Activated naive CD4-positive, alpha-beta T cell treated with anti-CD3 and anti-CD28 coated beads, Interleukin-2, amount 10 ng/mL, durations not matched to agents 7 days and 5 days (primary cell): ENCODE results near the gene LYRM1.
A peak's percentile ranks its signal among the peaks of the same experiment; 100 is the strongest.

Source experiments
- CTCF ChIA-PET: fragments of 350-600 bp; sonication (Branson Sonifier 250); formaldehyde crosslinking; loops from one replicate; lab custom pipeline; 2021; ENCODE audit warnings: antibody characterized with exemption; lab: Charles Lee
- DNase-seq: peaks from one replicate; pipeline ENCODE4 v3.0.0-alpha.2; 2020
- H3K27ac Mint-ChIP-seq: one replicate; pipeline ENCODE4 v1.8.0; 2021; ENCODE audit warnings: mild to moderate bottlenecking, moderate library complexity, mixed read lengths
- H3K27me3 Mint-ChIP-seq: one replicate; pipeline ENCODE4 v1.8.0; 2021; ENCODE audit warnings: mild to moderate bottlenecking, mixed read lengths
- H3K36me3 Mint-ChIP-seq: one replicate; pipeline ENCODE4 v1.8.0; 2021; ENCODE audit warnings: mixed read lengths
- H3K4me1 Mint-ChIP-seq: one replicate; pipeline ENCODE4 v1.8.0; 2021; ENCODE audit warnings: mixed read lengths
- H3K4me3 Mint-ChIP-seq: one replicate; pipeline ENCODE4 v1.8.0; 2021; ENCODE audit warnings: mild to moderate bottlenecking, moderate library complexity, mixed read lengths
- H3K9me3 Mint-ChIP-seq: one replicate; pipeline ENCODE4 v1.8.0; 2021; ENCODE audit warnings: mixed read lengths

The LYRM1 gene

GRCh38 chr16:20899477-20900298 lies 883 bp upstream of the LYRM1 start:
- peak overlapping the region; percentile 91 for H3K27ac Mint-ChIP-seq
- peak; percentile 36 for DNase-seq
- H3K4me3 Mint-ChIP-seq = peak overlapping the region; percentile 84
- CTCF ChIA-PET = interaction anchor here (0.7 to 3.6 kb wide), 5 partner anchors 16 to 95 kb away, joined by 3 to 16 read pairs (median 4); no protein-coding TSS in a partner anchor
- H3K9me3 Mint-ChIP-seq = no peaks in the 10 kb centered on the region
- no peaks in the 10 kb centered on the region for H3K27me3 Mint-ChIP-seq
- peaks cover 68% of the 10 kb centered on the region for H3K4me1 Mint-ChIP-seq
- peaks cover 38% of the 10 kb centered on the region for H3K36me3 Mint-ChIP-seq

GRCh38 chr16:20901068-20901435 lies 481 bp downstream of the LYRM1 start:
- no peaks in the 10 kb centered on the region for H3K9me3 Mint-ChIP-seq
- peak overlapping the region; percentile 91 for H3K27ac Mint-ChIP-seq
- peaks cover 36% of the 10 kb centered on the region for H3K36me3 Mint-ChIP-seq

GRCh38 chr16:20901436-20902112 lies 1.0 kb downstream of the LYRM1 start:
- Mint-ChIP-seq H3K4me3 (peak overlapping the region; percentile 84), H3K9me3 (no peaks in the 10 kb centered on the region), H3K36me3 (peaks cover 41% of the 10 kb centered on the region), H3K4me1 (peaks cover 80% of the 10 kb centered on the region), H3K27me3 (no peaks in the 10 kb centered on the region), H3K27ac (peak overlapping the region; percentile 91)
- CTCF ChIA-PET = interaction anchor here (1.2 to 2.6 kb wide), 3 partner anchors 10 to 43 kb away, joined by 3 to 10 read pairs (median 5); no protein-coding TSS in a partner anchor
- DNase-seq = peak; percentile 35

More at GRCh38 chr16:20901068-20901435, 481 bp downstream of the LYRM1 start:
- CTCF ChIA-PET = interaction anchor here (1.2 to 3.6 kb wide), 3 partner anchors 10 to 51 kb away, joined by 3 to 16 read pairs (median 4); no protein-coding TSS in a partner anchor
- Mint-ChIP-seq H3K27me3 (no peaks in the 10 kb centered on the region), H3K4me1 (peaks cover 75% of the 10 kb centered on the region), H3K4me3 (peak overlapping the region; percentile 84)
- DNase-seq = no peak

- Mint-ChIP-seq H3K4me1 (peaks cover 74% of the 10 kb centered on the region), H3K4me3 (peak overlapping the region; percentile 22), H3K36me3 (peaks cover 43% of the 10 kb centered on the region), H3K9me3 (no peaks in the 10 kb centered on the region), H3K27me3 (no peaks in the 10 kb centered on the region), H3K27ac (no peak overlapping the region)
- DNase-seq = no peak
- CTCF ChIA-PET = interaction anchor here (0.8 to 2.6 kb wide), 4 partner anchors 9 to 42 kb away, joined by 3 to 10 read pairs (median 4); no protein-coding TSS in a partner anchor
Measured at GRCh38 chr16:20902426-20902825, 1.9 kb downstream of the LYRM1 start.

GRCh38 chr16:20903116-20903898 lies 2.7 kb downstream of the LYRM1 start:
- no peak for DNase-seq
- H3K27ac Mint-ChIP-seq = peak overlapping the region; percentile 55

GRCh38 chr16:20903899-20904506 lies 3.4 kb downstream of the LYRM1 start:
- DNase-seq = no peak
- peak overlapping the region; percentile 74 for H3K27ac Mint-ChIP-seq
- H3K4me3 Mint-ChIP-seq = peak overlapping the region; percentile 17
- H3K36me3 Mint-ChIP-seq = peaks cover 45% of the 10 kb centered on the region
- H3K27me3 Mint-ChIP-seq = no peaks in the 10 kb centered on the region
- CTCF ChIA-PET = interaction anchor here (1.2 to 2.6 kb wide), 2 partner anchors 40 to 51 kb away, joined by 3 to 10 read pairs; no protein-coding TSS in a partner anchor
- H3K9me3 Mint-ChIP-seq = no peaks in the 10 kb centered on the region
- peaks cover 66% of the 10 kb centered on the region for H3K4me1 Mint-ChIP-seq

More at GRCh38 chr16:20903116-20903898, 2.7 kb downstream of the LYRM1 start:
- Mint-ChIP-seq H3K36me3 (peaks cover 44% of the 10 kb centered on the region), H3K27me3 (no peaks in the 10 kb centered on the region), H3K4me3 (no peak overlapping the region), H3K4me1 (peaks cover 71% of the 10 kb centered on the region), H3K9me3 (no peaks in the 10 kb centered on the region)
- CTCF ChIA-PET = interaction anchor here (0.6 to 2.6 kb wide), 6 partner anchors 8 to 51 kb away, joined by 3 to 10 read pairs (median 4); no protein-coding TSS in a partner anchor

- H3K9me3 Mint-ChIP-seq = no peaks in the 10 kb centered on the region
- peaks cover 64% of the 10 kb centered on the region for H3K4me1 Mint-ChIP-seq
- peak; percentile 46 for DNase-seq
- CTCF ChIA-PET = interaction anchor here (2.6 kb wide), 1 partner anchor 40 kb away, joined by 10 read pairs; no protein-coding TSS in a partner anchor
- peaks cover 45% of the 10 kb centered on the region for H3K36me3 Mint-ChIP-seq
- H3K4me3 Mint-ChIP-seq = peak overlapping the region; percentile 17
- no peaks in the 10 kb centered on the region for H3K27me3 Mint-ChIP-seq
- peak overlapping the region; percentile 74 for H3K27ac Mint-ChIP-seq
Measured at GRCh38 chr16:20904507-20905081, 4.0 kb downstream of the LYRM1 start.

GRCh38 chr16:20905576-20905975 lies 5.0 kb downstream of the LYRM1 start:
- Mint-ChIP-seq H3K4me1 (peaks cover 73% of the 10 kb centered on the region), H3K9me3 (no peaks in the 10 kb centered on the region), H3K27ac (no peak overlapping the region), H3K36me3 (peaks cover 44% of the 10 kb centered on the region), H3K4me3 (no peak overlapping the region), H3K27me3 (no peaks in the 10 kb centered on the region)
- no peak for DNase-seq
- CTCF ChIA-PET = no interaction called here

GRCh38 chr16:20906341-20907255 lies 6.0 kb downstream of the LYRM1 start:
- CTCF ChIA-PET = no interaction called here
- H3K27me3 Mint-ChIP-seq = no peaks in the 10 kb centered on the region
- H3K9me3 Mint-ChIP-seq = no peaks in the 10 kb centered on the region
- H3K4me1 Mint-ChIP-seq = peaks cover 78% of the 10 kb centered on the region
- no peak overlapping the region for H3K4me3 Mint-ChIP-seq
- H3K36me3 Mint-ChIP-seq = peaks cover 39% of the 10 kb centered on the region
- DNase-seq = no peak
- no peak overlapping the region for H3K27ac Mint-ChIP-seq

- Mint-ChIP-seq H3K9me3 (no peaks in the 10 kb centered on the region), H3K27me3 (no peaks in the 10 kb centered on the region), H3K4me3 (no peak overlapping the region), H3K4me1 (peaks cover 51% of the 10 kb centered on the region), H3K27ac (peak overlapping the region; percentile 80), H3K36me3 (peaks cover 25% of the 10 kb centered on the region)
- DNase-seq = no peak
- CTCF ChIA-PET = interaction anchor here (1.0 to 1.3 kb wide), 2 partner anchors 8 to 10 kb away, joined by 3 read pairs; partner anchors contain the start of genes DCUN1D3 and LYRM1
Measured at GRCh38 chr16:20910781-20911321, 10.3 kb downstream of the LYRM1 start.

- Mint-ChIP-seq H3K36me3 (peaks cover 22% of the 10 kb centered on the region), H3K4me1 (peaks cover 46% of the 10 kb centered on the region), H3K27me3 (no peaks in the 10 kb centered on the region), H3K9me3 (no peaks in the 10 kb centered on the region), H3K27ac (peak overlapping the region; percentile 80), H3K4me3 (no peak overlapping the region)
- no peak for DNase-seq
- CTCF ChIA-PET = interaction anchor here (1.0 to 1.3 kb wide), 2 partner anchors 9 to 11 kb away, joined by 3 read pairs; partner anchors contain the start of genes DCUN1D3 and LYRM1
Measured at GRCh38 chr16:20911361-20911760, 10.8 kb downstream of the LYRM1 start.

- CTCF ChIA-PET = interaction anchor here (0.6 kb wide), 1 partner anchor 16 kb away, joined by 3 read pairs; the partner anchor contains the start of gene DCUN1D3
- no peak for DNase-seq
Measured at GRCh38 chr16:20916289-20916688, 15.7 kb downstream of the LYRM1 start.

More at GRCh38 chr16:20916289-20916688, 15.7 kb downstream of the LYRM1 start:
- peaks cover 17% of the 10 kb centered on the region for H3K36me3 Mint-ChIP-seq
- no peak overlapping the region for H3K27ac Mint-ChIP-seq
- H3K9me3 Mint-ChIP-seq = no peaks in the 10 kb centered on the region
- H3K4me1 Mint-ChIP-seq = peaks cover 15% of the 10 kb centered on the region
- H3K4me3 Mint-ChIP-seq = no peak overlapping the region
- no peaks in the 10 kb centered on the region for H3K27me3 Mint-ChIP-seq
